Calu3 (cell line): ENCODE data around the gene SDK2. TPM values are rescaled to one million over a fixed set of nuclear protein-coding genes. Genes with fewer than 3 reads are reported as not detected.

ENCODE experiments used
- BruUV-seq: library from RNA; stranded (reverse); fragments of 400-500 nt; replicated peaks from 2 replicates; lab custom pipeline; 2021; lab: Mats Ljungman, UMichigan
- CTCF ChIA-PET: fragments of 300-600 bp; sonication (Branson Sonifier 250); formaldehyde crosslinking; loops from one replicate; lab custom pipeline; 2022; ENCODE audit warnings: antibody characterized with exemption; lab: Charles Lee
- DNase-seq: peaks from one replicate; pipeline ENCODE4 v3.0.0; 2022
- H3K27ac Mint-ChIP-seq: one replicate; pipeline ENCODE4 v1.8.0; 2022; ENCODE audit warnings: mixed read lengths; ENCODE audit not compliant: unreplicated experiment
- H3K27me3 Mint-ChIP-seq: one replicate; pipeline ENCODE4 v1.8.0; 2022; ENCODE audit warnings: mixed read lengths; ENCODE audit not compliant: unreplicated experiment
- H3K36me3 Mint-ChIP-seq: one replicate; pipeline ENCODE4 v1.8.0; 2022; ENCODE audit warnings: mild to moderate bottlenecking, moderate library complexity, mixed read lengths; ENCODE audit not compliant: insufficient read depth, unreplicated experiment
- H3K4me1 Mint-ChIP-seq: one replicate; pipeline ENCODE4 v1.8.0; 2022; ENCODE audit warnings: mild to moderate bottlenecking, low read depth, mixed read lengths; ENCODE audit not compliant: unreplicated experiment
- H3K4me3 Mint-ChIP-seq: one replicate; pipeline ENCODE4 v1.8.0; 2022; ENCODE audit warnings: mild to moderate bottlenecking, low read depth, moderate library complexity, mixed read lengths; ENCODE audit not compliant: unreplicated experiment
- H3K9me3 Mint-ChIP-seq: one replicate; pipeline ENCODE4 v1.8.0; 2022; ENCODE audit warnings: low read depth, mixed read lengths; ENCODE audit not compliant: unreplicated experiment
- CTCF ChIP-seq: fragments of 200-600 bp; IDR thresholded peaks from one replicate; pipeline ENCODE4 v1.8.0; 2022; ENCODE audit warnings: antibody characterized with exemption; ENCODE audit not compliant: unreplicated experiment
- intact Hi-C: fragments of 100-400 bp; cut with micrococcal nuclease; formaldehyde crosslinking; loops from one replicate; pipeline ENCODE4 v1.10.0; 2022; ENCODE audit not compliant: unreplicated experiment
- total RNA-seq: library from RNA; stranded (reverse); gene quantifications from 2 replicates; pipeline ENCODE4 v1.2.3, GENCODE V29; 2022

Gene SDK2
- total RNA-seq, 1 experiment from 2014 or later: not detected

DNA sequence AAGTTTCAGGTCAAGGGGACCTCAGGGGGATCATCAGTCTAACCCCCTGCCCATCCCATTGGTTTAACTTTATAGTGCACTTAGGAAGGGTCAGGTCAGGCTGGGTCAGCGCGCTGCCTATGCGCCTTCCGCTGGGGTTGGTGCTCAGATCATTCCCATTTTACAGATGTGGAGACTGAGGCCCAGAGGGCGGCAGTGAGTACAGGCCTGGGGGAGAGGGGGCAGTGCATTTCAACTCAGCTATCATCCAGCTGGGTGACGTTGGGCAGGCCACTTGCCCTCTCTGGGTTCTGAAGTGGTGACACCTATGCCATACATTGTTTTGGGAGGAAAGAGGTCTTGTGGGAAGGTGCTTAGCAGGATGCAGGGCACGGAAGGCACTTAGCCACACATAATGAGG, 204.6 kb downstream of the SDK2 start:
- CTCF ChIA-PET: no interaction called here
- Mint-ChIP-seq H3K27me3 (peaks cover 54% of the 10 kb centered on the region), H3K36me3 (no peaks in the 10 kb centered on the region), H3K4me3 (no peak overlapping the region), H3K27ac (no peak overlapping the region), H3K4me1 (no peaks in the 10 kb centered on the region), H3K9me3 (peaks cover 5% of the 10 kb centered on the region)
- intact Hi-C loops: no loop called here
- no peak for DNase-seq
- BruUV-seq: no TSS peak
- TF ChIP-seq CTCF: no peak

DNA sequence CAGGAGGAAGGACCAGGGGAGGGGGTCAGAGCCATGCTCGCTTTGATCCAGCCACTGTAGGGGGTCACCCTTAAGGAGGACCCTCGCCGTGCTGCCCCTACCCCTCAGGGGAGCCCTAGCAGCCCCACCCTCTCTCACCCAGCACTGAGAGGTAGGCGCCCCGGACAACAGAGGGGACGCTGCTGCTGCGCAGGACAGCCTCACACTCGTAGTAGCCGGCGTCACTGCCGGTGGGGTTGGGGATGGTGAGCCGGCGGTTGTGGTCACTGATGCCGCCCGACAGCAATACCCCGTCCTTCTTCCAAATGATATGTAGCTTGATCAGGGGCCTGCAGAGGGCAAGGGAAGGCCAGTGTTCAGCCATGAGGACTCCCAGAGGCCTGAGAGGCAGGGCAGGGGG, 206.4 kb downstream of the SDK2 start:
- Mint-ChIP-seq H3K4me3 (no peak overlapping the region), H3K27ac (no peak overlapping the region), H3K27me3 (peaks cover 66% of the 10 kb centered on the region), H3K9me3 (peaks cover 5% of the 10 kb centered on the region), H3K36me3 (no peaks in the 10 kb centered on the region), H3K4me1 (no peaks in the 10 kb centered on the region)
- no TSS peak for BruUV-seq
- intact Hi-C loops: no loop called here
- CTCF ChIA-PET: interaction anchor here (1.2 kb wide), 1 partner anchor 16 kb away, joined by 4 read pairs; no protein-coding TSS in a partner anchor
- no peak for TF ChIP-seq CTCF
- no peak for DNase-seq

DNA sequence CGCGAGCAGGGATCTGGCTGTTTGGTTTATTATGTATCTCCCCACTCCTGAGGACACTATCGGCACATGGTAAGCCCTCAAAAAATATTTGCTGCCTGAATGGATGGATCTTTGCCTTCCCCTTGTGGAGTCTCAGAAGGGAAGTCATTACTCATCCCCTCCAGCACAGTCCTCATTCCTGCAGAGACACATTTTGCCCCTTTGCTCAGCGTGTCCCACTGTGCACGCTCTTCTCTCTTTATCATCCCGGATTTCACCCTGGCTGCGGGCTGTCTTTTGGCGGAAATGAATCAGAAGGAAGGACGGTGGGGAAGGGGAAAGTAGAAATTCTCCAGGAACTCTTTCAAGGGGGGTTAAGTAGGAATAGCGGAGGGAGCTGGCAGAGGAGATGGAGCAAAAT, 207.3 kb downstream of the SDK2 start:
- TF ChIP-seq CTCF: no peak
- no peaks in the 10 kb centered on the region for H3K36me3 Mint-ChIP-seq
- CTCF ChIA-PET: interaction anchor here (1.2 kb wide), 1 partner anchor 16 kb away, joined by 4 read pairs; no protein-coding TSS in a partner anchor
- no peak overlapping the region for H3K27ac Mint-ChIP-seq
- peaks cover 5% of the 10 kb centered on the region for H3K9me3 Mint-ChIP-seq
- H3K4me1 Mint-ChIP-seq: no peaks in the 10 kb centered on the region
- no TSS peak for BruUV-seq
- H3K27me3 Mint-ChIP-seq: peaks cover 74% of the 10 kb centered on the region
- no peak for DNase-seq
- intact Hi-C loops: no loop called here
- no peak overlapping the region for H3K4me3 Mint-ChIP-seq

- Mint-ChIP-seq H3K27me3 (peaks cover 90% of the 10 kb centered on the region), H3K9me3 (peaks cover 2% of the 10 kb centered on the region), H3K4me1 (no peaks in the 10 kb centered on the region), H3K4me3 (no peak overlapping the region), H3K36me3 (no peaks in the 10 kb centered on the region), H3K27ac (no peak overlapping the region)
- TF ChIP-seq CTCF: no peak
- CTCF ChIA-PET: no interaction called here
- no TSS peak for BruUV-seq
- DNase-seq: no peak
- intact Hi-C loops: no loop called here
Measured at GRCh38 chr17:73435412-73435811, 208.8 kb downstream of the SDK2 start.
